Karpas-422 (cell line): ENCODE data around the gene SYT1. TPM values are rescaled to one million over a fixed set of nuclear protein-coding genes. Genes with fewer than 3 reads are reported as not detected.

Experiments used
- DNase-seq: peaks from one replicate; pipeline ENCODE4 v3.0.0-alpha.2; 2015
- H2AFZ ChIP-seq: fragments of 200-600 bp; sonication (generic); 2 replicates; pipeline ENCODE4 v1.6.1; 2014; ENCODE audit warnings: antibody characterized with exemption, low read length, mixed read lengths
- H3K27ac ChIP-seq: fragments of 200-600 bp; sonication (generic); 2 replicates; pipeline ENCODE4 v1.5.1; 2014; ENCODE audit warnings: mild to moderate bottlenecking, low read length, moderate library complexity
- H3K27me3 ChIP-seq: fragments of 200-600 bp; sonication (generic); 2 replicates; pipeline ENCODE4 v1.6.1; 2014; ENCODE audit warnings: low read length, mixed read lengths
- H3K36me3 ChIP-seq: fragments of 200-600 bp; sonication (generic); 2 replicates; pipeline ENCODE4 v1.6.1; 2014; ENCODE audit warnings: low read length, mixed read lengths; ENCODE audit not compliant: insufficient read depth
- H3K4me1 ChIP-seq: fragments of 200-600 bp; sonication (generic); 2 replicates; pipeline ENCODE4 v1.6.1; 2014; ENCODE audit warnings: mild to moderate bottlenecking, low read length, mixed read lengths
- H3K4me2 ChIP-seq: fragments of 200-600 bp; sonication (generic); 2 replicates; pipeline ENCODE4 v1.6.1; 2014; ENCODE audit warnings: low read length, low read depth, mild to moderate bottlenecking; ENCODE audit not compliant: poor library complexity, severe bottlenecking
- H3K4me3 ChIP-seq: fragments of 200-600 bp; sonication (generic); 2 replicates; pipeline ENCODE4 v1.5.1; 2014; ENCODE audit warnings: mild to moderate bottlenecking, antibody characterized with exemption, low read length, mixed read lengths
- H3K79me2 ChIP-seq: fragments of 200-600 bp; sonication (generic); 2 replicates; pipeline ENCODE4 v1.6.1; 2014; ENCODE audit warnings: mild to moderate bottlenecking, low read length, mixed read lengths
- H3K9ac ChIP-seq: fragments of 200-600 bp; sonication (generic); 2 replicates; pipeline ENCODE4 v1.6.0; 2014; ENCODE audit warnings: low read length
- H3K9me2 ChIP-seq: fragments of 200-600 bp; sonication (generic), shearing (Covaris generic); replicated peaks from 2 replicates; pipeline ENCODE4 v1.6.0; 2014; ENCODE audit warnings: mild to moderate bottlenecking, low read length, moderate library complexity; ENCODE audit not compliant: insufficient read depth
- H3K9me3 ChIP-seq: fragments of 300-700, 200-600 bp; sonication (generic); 2 replicates; pipeline ENCODE4 v1.6.1; 2014; ENCODE audit warnings: low read length, mixed read lengths
- H4K20me1 ChIP-seq: fragments of 200-600 bp; sonication (generic); 2 replicates; pipeline ENCODE4 v1.6.1; 2014; ENCODE audit warnings: mild to moderate bottlenecking, antibody characterized with exemption, low read length, low read depth; ENCODE audit not compliant: insufficient read depth
- total RNA-seq: library from RNA; depleted of rRNA; stranded (reverse); fragments of >200 nt; shearing (Covaris generic); gene quantifications from 2 replicates; pipeline ENCODE4 v1.2.3, GENCODE V29; 2014; ENCODE audit warnings: low replicate concordance

The SYT1 gene
- total RNA-seq, 1 experiment from 2014 or later = not detected

- Histone ChIP-seq H3K36me3 (no peaks in the 10 kb centered on the region), H2AFZ (no peak overlapping the region), H3K4me3 (no peak overlapping the region), H3K4me1 (no peaks in the 10 kb centered on the region), H3K79me2 (no peaks in the 10 kb centered on the region), H4K20me1 (no peaks in the 10 kb centered on the region), H3K9ac (no peak overlapping the region), H3K27me3 (no peaks in the 10 kb centered on the region), H3K4me2 (no peak overlapping the region), H3K27ac (no peak overlapping the region), H3K9me2 (no peaks in the 10 kb centered on the region), H3K9me3 (no peaks in the 10 kb centered on the region)
- DNase-seq = peak; percentile 83
These were observed 543.4 kb downstream of the SYT1 start for GRCh38 chr12:79407671-79408622.

- no peak overlapping the region for H3K4me2 ChIP-seq
- H3K9me2 ChIP-seq = no peaks in the 10 kb centered on the region
- H3K27ac ChIP-seq = no peak overlapping the region
- no peaks in the 10 kb centered on the region for H3K36me3 ChIP-seq
- H3K9ac ChIP-seq = no peak overlapping the region
- no peaks in the 10 kb centered on the region for H4K20me1 ChIP-seq
- no peaks in the 10 kb centered on the region for H3K9me3 ChIP-seq
- no peak for DNase-seq
- H2AFZ ChIP-seq = no peak overlapping the region
- no peaks in the 10 kb centered on the region for H3K27me3 ChIP-seq
- H3K4me3 ChIP-seq = no peak overlapping the region
- H3K4me1 ChIP-seq = no peaks in the 10 kb centered on the region
- H3K79me2 ChIP-seq = no peaks in the 10 kb centered on the region
These were observed 544.1 kb downstream of the SYT1 start for GRCh38 chr12:79408689-79409088.

- Histone ChIP-seq H2AFZ (no peak overlapping the region), H3K4me1 (no peaks in the 10 kb centered on the region), H3K4me3 (no peak overlapping the region), H3K4me2 (no peak overlapping the region), H3K79me2 (no peaks in the 10 kb centered on the region), H3K9me3 (no peaks in the 10 kb centered on the region), H3K9ac (no peak overlapping the region), H3K36me3 (no peaks in the 10 kb centered on the region), H3K27me3 (no peaks in the 10 kb centered on the region), H3K27ac (no peak overlapping the region), H4K20me1 (no peaks in the 10 kb centered on the region), H3K9me2 (no peaks in the 10 kb centered on the region)
- no peak for DNase-seq
These were observed 545.0 kb downstream of the SYT1 start for GRCh38 chr12:79409562-79409961.

- Histone ChIP-seq H2AFZ (no peak overlapping the region), H3K9me2 (no peaks in the 10 kb centered on the region), H3K27ac (no peak overlapping the region), H4K20me1 (no peaks in the 10 kb centered on the region), H3K4me1 (no peaks in the 10 kb centered on the region), H3K27me3 (no peaks in the 10 kb centered on the region), H3K4me2 (no peak overlapping the region), H3K9ac (no peak overlapping the region), H3K9me3 (no peaks in the 10 kb centered on the region), H3K36me3 (no peaks in the 10 kb centered on the region), H3K4me3 (no peak overlapping the region), H3K79me2 (no peaks in the 10 kb centered on the region)
- no peak for DNase-seq
These were observed 547.2 kb downstream of the SYT1 start for GRCh38 chr12:79411791-79412190.

GRCh38 chr12:79413796-79414195 lies 549.2 kb downstream of the SYT1 start:
- H4K20me1 ChIP-seq = no peaks in the 10 kb centered on the region
- no peaks in the 10 kb centered on the region for H3K79me2 ChIP-seq
- H3K4me1 ChIP-seq = no peaks in the 10 kb centered on the region
- no peak for DNase-seq
- H3K9ac ChIP-seq = no peak overlapping the region
- no peaks in the 10 kb centered on the region for H3K9me3 ChIP-seq
- H3K4me2 ChIP-seq = no peak overlapping the region
- H3K36me3 ChIP-seq = no peaks in the 10 kb centered on the region
- H3K9me2 ChIP-seq = no peaks in the 10 kb centered on the region
- H3K4me3 ChIP-seq = no peak overlapping the region
- no peaks in the 10 kb centered on the region for H3K27me3 ChIP-seq
- H2AFZ ChIP-seq = no peak overlapping the region
- H3K27ac ChIP-seq = no peak overlapping the region

- no peaks in the 10 kb centered on the region for H3K27me3 ChIP-seq
- H3K36me3 ChIP-seq = no peaks in the 10 kb centered on the region
- no peaks in the 10 kb centered on the region for H4K20me1 ChIP-seq
- no peak overlapping the region for H2AFZ ChIP-seq
- no peak for DNase-seq
- no peak overlapping the region for H3K4me3 ChIP-seq
- H3K4me1 ChIP-seq = no peaks in the 10 kb centered on the region
- no peaks in the 10 kb centered on the region for H3K79me2 ChIP-seq
- H3K9me3 ChIP-seq = no peaks in the 10 kb centered on the region
- no peak overlapping the region for H3K27ac ChIP-seq
- no peak overlapping the region for H3K4me2 ChIP-seq
- H3K9me2 ChIP-seq = no peaks in the 10 kb centered on the region
- H3K9ac ChIP-seq = no peak overlapping the region
These were observed 549.7 kb downstream of the SYT1 start for GRCh38 chr12:79414252-79414651.

GRCh38 chr12:79415321-79415720 lies 550.7 kb downstream of the SYT1 start:
- H4K20me1 ChIP-seq = no peaks in the 10 kb centered on the region
- H3K36me3 ChIP-seq = no peaks in the 10 kb centered on the region
- H3K27ac ChIP-seq = no peak overlapping the region
- H3K4me1 ChIP-seq = no peaks in the 10 kb centered on the region
- no peak overlapping the region for H2AFZ ChIP-seq
- H3K9me2 ChIP-seq = no peaks in the 10 kb centered on the region
- no peaks in the 10 kb centered on the region for H3K79me2 ChIP-seq
- DNase-seq = no peak
- H3K4me3 ChIP-seq = no peak overlapping the region
- no peaks in the 10 kb centered on the region for H3K27me3 ChIP-seq
- H3K4me2 ChIP-seq = no peak overlapping the region
- H3K9ac ChIP-seq = no peak overlapping the region
- no peaks in the 10 kb centered on the region for H3K9me3 ChIP-seq

GRCh38 chr12:79415746-79416435 lies 551.3 kb downstream of the SYT1 start:
- Histone ChIP-seq H3K9ac (no peak overlapping the region), H2AFZ (no peak overlapping the region), H3K4me2 (no peak overlapping the region), H3K4me1 (no peaks in the 10 kb centered on the region), H4K20me1 (no peaks in the 10 kb centered on the region), H3K27ac (no peak overlapping the region), H3K27me3 (no peaks in the 10 kb centered on the region), H3K9me3 (no peaks in the 10 kb centered on the region), H3K4me3 (no peak overlapping the region), H3K79me2 (no peaks in the 10 kb centered on the region), H3K9me2 (no peaks in the 10 kb centered on the region), H3K36me3 (no peaks in the 10 kb centered on the region)
- DNase-seq = no peak
